HFFc6 (cell line): ENCODE measurements around the gene SEMA6A. TPM values are rescaled to one million over a fixed set of nuclear protein-coding genes. Genes with fewer than 3 reads are reported as not detected.

ENCODE experiments used
- DNase-seq: peaks from one replicate; pipeline ENCODE4 v3.0.0-alpha.2; 2018
- H3K27ac Mint-ChIP-seq: 2 replicates; pipeline ENCODE4 v1.8.0; 2020; ENCODE audit warnings: mild to moderate bottlenecking, mixed read lengths
- H3K27me3 Mint-ChIP-seq: 2 replicates; pipeline ENCODE4 v1.8.0; 2021; ENCODE audit warnings: mild to moderate bottlenecking, moderate library complexity, mixed read lengths; ENCODE audit not compliant: insufficient read depth
- H3K36me3 Mint-ChIP-seq: 2 replicates; pipeline ENCODE4 v1.8.0; 2021; ENCODE audit warnings: low read depth, mixed read lengths
- H3K4me1 Mint-ChIP-seq: 2 replicates; pipeline ENCODE4 v1.8.0; 2020; ENCODE audit warnings: low read depth, mixed read lengths
- H3K4me3 Mint-ChIP-seq: 2 replicates; pipeline ENCODE4 v1.8.0; 2020; ENCODE audit warnings: mild to moderate bottlenecking, moderate library complexity, mixed read lengths
- H3K9me3 Mint-ChIP-seq: 2 replicates; pipeline ENCODE4 v1.8.0; 2020; ENCODE audit warnings: mild to moderate bottlenecking, mixed read lengths
- total RNA-seq, 6 experiments: library from RNA; stranded (reverse); fragmentation: NEBNext Ultra II Directional; extraction: Animal tissue kit (Norgen Biotek cat#: 25700); gene quantifications; 2 replicates in 1 of 6; 3 replicates in 5 of 6; pipeline ENCODE4 v1.2.3, GENCODE V29; 2021
- TF ChIP-seq, protein P1 (sequence below): fragments of 200-600 bp; sonication (generic); IDR thresholded peaks from 2 replicates; pipeline ENCODE4 v1.5.0; 2021; ENCODE audit warnings: antibody characterized with exemption, mild to moderate bottlenecking

Gene SEMA6A
- total RNA-seq, 6 experiments from 2014 or later: 0.20 to 0.76 (median 0.44) TPM

DNA sequence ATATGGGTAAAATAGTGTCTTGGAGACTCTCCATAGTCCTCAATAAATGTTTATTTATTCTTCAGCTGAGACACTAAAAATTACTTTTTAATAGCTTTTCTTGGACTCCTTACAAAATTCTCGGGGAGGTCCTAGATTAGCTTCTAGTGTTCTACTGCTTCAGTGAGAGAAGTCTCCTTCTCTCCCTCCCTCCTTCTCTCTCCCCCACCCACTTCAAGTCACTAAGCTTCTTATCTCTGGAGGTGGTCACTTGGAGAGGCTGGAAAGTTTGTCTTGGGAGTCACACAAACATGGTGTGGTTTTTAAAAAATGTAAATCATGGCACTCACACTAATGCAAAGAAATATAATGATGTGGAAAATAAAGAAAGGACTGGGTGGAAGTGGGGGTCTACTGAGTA, 64.1 kb downstream of the SEMA6A start:
- H3K9me3 Mint-ChIP-seq: no peaks in the 10 kb centered on the region
- H3K4me3 Mint-ChIP-seq: no peak overlapping the region
- no peaks in the 10 kb centered on the region; the same call in none of the 2 replicates for H3K27me3 Mint-ChIP-seq
- TF ChIP-seq, protein P1, sequence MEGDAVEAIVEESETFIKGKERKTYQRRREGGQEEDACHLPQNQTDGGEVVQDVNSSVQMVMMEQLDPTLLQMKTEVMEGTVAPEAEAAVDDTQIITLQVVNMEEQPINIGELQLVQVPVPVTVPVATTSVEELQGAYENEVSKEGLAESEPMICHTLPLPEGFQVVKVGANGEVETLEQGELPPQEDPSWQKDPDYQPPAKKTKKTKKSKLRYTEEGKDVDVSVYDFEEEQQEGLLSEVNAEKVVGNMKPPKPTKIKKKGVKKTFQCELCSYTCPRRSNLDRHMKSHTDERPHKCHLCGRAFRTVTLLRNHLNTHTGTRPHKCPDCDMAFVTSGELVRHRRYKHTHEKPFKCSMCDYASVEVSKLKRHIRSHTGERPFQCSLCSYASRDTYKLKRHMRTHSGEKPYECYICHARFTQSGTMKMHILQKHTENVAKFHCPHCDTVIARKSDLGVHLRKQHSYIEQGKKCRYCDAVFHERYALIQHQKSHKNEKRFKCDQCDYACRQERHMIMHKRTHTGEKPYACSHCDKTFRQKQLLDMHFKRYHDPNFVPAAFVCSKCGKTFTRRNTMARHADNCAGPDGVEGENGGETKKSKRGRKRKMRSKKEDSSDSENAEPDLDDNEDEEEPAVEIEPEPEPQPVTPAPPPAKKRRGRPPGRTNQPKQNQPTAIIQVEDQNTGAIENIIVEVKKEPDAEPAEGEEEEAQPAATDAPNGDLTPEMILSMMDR: no peak
- no peak overlapping the region for H3K27ac Mint-ChIP-seq
- H3K36me3 Mint-ChIP-seq: no peaks in the 10 kb centered on the region
- H3K4me1 Mint-ChIP-seq: no peaks in the 10 kb centered on the region
- no peak for DNase-seq

DNA sequence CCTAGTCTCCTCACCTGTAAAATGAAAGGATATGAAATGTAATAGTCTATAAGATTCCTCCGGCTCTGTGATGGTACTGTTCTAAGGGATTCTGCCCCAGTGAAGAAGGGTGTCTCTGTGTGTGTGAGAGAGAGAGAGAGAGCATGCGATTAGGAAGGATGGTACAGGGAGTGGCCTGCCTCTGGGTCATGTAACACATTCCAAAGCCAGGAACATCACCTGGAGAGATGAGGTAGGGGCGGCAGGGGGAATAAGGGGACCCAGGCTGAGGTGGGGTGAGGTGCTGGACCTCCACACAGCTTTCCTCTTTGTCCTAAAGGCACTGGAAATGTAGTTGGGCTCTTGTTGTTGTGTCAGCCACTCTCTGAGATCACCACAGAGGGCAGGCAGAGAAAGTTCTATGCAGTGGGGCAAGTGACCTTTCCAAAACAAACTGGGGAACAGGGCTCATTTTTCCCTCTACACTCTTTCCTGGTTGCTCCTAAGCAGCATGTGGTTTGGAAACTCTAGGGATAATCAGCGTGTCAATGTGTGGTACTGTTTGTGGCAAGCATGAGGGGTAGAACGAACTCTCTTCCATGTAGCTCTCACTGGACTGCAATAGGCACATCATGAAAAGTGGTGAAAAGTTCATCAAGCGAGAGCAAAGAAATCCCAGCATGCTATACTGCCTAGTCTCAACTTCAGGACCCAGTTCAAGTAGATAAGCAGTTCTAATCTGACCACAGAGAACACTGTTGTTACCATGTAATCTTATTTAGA, 65.0 kb downstream of the SEMA6A start:
- no peak overlapping the region for H3K27ac Mint-ChIP-seq
- DNase-seq: no peak
- H3K27me3 Mint-ChIP-seq: no peaks in the 10 kb centered on the region; the same call in none of the 2 replicates
- no peaks in the 10 kb centered on the region for H3K4me1 Mint-ChIP-seq
- no peaks in the 10 kb centered on the region for H3K36me3 Mint-ChIP-seq
- TF ChIP-seq, protein P1: no peak
- H3K9me3 Mint-ChIP-seq: no peaks in the 10 kb centered on the region
- H3K4me3 Mint-ChIP-seq: no peak overlapping the region

- no peaks in the 10 kb centered on the region for H3K36me3 Mint-ChIP-seq
- no peak overlapping the region for H3K27ac Mint-ChIP-seq
- no peaks in the 10 kb centered on the region for H3K4me1 Mint-ChIP-seq
- H3K4me3 Mint-ChIP-seq: no peak overlapping the region
- no peaks in the 10 kb centered on the region for H3K9me3 Mint-ChIP-seq
- no peaks in the 10 kb centered on the region; the same call in none of the 2 replicates for H3K27me3 Mint-ChIP-seq
- TF ChIP-seq, protein P1: no peak
- DNase-seq: no peak
Measured at GRCh38 chr5:116508835-116509234, 65.8 kb downstream of the SEMA6A start.

DNA sequence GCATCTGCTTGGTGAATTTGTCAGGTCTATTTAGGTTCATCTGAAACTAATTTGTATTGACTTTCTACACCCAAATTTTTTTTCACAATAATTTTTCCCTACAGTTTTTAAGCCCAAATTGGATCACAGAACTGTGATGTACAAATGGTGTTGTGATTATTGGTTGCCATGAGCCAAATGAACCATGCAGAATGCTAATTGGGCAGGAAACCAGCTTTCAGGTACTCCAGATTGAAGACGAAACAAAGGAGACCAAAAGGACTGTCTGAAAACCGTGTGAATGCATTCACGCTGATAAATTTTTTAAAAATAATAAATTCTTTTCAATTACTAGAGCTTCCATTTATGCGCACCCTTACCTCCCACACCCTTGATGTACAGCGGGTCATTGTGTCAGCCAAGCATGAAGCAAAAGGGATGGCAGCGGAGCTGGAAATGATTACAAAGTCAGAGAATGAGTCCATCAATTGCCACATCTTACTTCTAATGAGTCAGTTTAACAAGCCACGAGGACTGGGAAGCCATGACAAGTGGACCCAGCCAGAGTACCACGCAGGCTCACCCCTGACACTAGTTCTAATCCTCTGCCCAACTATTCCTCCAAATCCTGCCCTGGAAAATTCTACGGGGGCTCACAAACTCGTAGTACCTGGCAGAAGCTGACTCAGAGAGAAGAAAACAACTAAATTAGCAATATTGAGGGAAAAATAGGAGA, 66.5 kb downstream of the SEMA6A start:
- Mint-ChIP-seq H3K27me3 (no peaks in the 10 kb centered on the region; the same call in none of the 2 replicates), H3K9me3 (no peaks in the 10 kb centered on the region), H3K4me3 (no peak overlapping the region), H3K4me1 (no peaks in the 10 kb centered on the region), H3K36me3 (no peaks in the 10 kb centered on the region), H3K27ac (no peak overlapping the region)
- no peak for DNase-seq
- TF ChIP-seq, protein P1: no peak

DNA sequence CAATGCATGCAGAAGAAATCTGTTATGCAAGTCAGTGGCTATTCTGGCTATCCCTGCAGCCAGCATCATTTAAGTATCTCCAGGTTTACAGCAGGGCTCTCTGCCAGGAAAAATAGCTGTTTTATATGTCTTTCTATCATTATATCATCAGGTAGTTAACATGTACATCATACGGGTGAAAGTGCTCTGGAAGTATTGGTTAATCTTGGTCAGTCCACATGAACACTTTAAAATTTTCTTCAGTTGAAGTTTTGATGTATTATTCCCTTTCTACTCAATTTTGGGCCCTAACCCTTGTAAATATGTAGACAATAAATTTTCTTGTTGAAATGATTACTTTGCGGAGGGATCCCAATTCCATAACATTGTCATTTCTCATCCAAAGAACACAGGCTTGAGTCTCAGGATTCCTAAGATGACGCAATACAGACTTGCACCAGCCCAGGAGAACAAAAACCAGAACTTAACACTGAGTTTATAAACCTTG, 67.5 kb downstream of the SEMA6A start:
- no peaks in the 10 kb centered on the region for H3K36me3 Mint-ChIP-seq
- H3K27ac Mint-ChIP-seq: no peak overlapping the region
- no peaks in the 10 kb centered on the region for H3K4me1 Mint-ChIP-seq
- DNase-seq: no peak
- H3K9me3 Mint-ChIP-seq: no peaks in the 10 kb centered on the region
- TF ChIP-seq, protein P1: no peak
- H3K27me3 Mint-ChIP-seq: no peaks in the 10 kb centered on the region; the same call in 1 of the 2 replicates
- H3K4me3 Mint-ChIP-seq: no peak overlapping the region
